ENCODE results near the gene PLCB2. TPM values are rescaled to one million over a fixed set of nuclear protein-coding genes. Genes with fewer than 3 reads are reported as not detected.

PLCB2 gene
- total RNA-seq, 4 donors from 2014 or later: 0.88 to 4.2 (median 2.3) TPM

GRCh38 chr15:40330368-40330836 is 22.7 kb upstream of the PLCB2 start:
- H3K4me3 ChIP-seq (ENCODE audit: low read depth, poor library complexity, severe bottlenecking): no peak overlapping the region
- WGBS, 2 donors: 59 to 73% methylated on average over 5 of the region's 5 CpGs
- intact Hi-C loops (cut with DNase I; ENCODE audit: low total_unique reads): no loop called here
- no peak for DNase-seq (ENCODE audit: low spot score in 2 of 2)
- TF ChIP-seq POLR2A (IDR thresholded peaks at IDR 0.05) (no peak), CTCF (IDR thresholded peaks at IDR 0.05) (no peak)

- no peak overlapping the region for H3K4me3 ChIP-seq (ENCODE audit: low read depth, poor library complexity, severe bottlenecking)
- no peak for TF ChIP-seq CTCF (IDR thresholded peaks at IDR 0.05)
- TF ChIP-seq POLR2A (IDR thresholded peaks at IDR 0.05): no peak
- intact Hi-C loops (cut with DNase I; ENCODE audit: low total_unique reads): no loop called here
- no peak for DNase-seq (ENCODE audit: low spot score in 2 of 2)
- WGBS, 2 donors: 86 to 92% methylated on average over 7 of the region's 7 CpGs
Observed at GRCh38 chr15:40329804-40330203, 22.1 kb upstream of the PLCB2 start.

GRCh38 chr15:40328751-40329150 is 21.0 kb upstream of the PLCB2 start:
- no peak overlapping the region for H3K4me3 ChIP-seq (ENCODE audit: low read depth, poor library complexity, severe bottlenecking)
- 79 to 89% methylated on average over 5 of the region's 5 CpGs for WGBS, 2 donors
- intact Hi-C loops (cut with DNase I; ENCODE audit: low total_unique reads): no loop called here
- no peak for TF ChIP-seq CTCF (IDR thresholded peaks at IDR 0.05)
- no peak for TF ChIP-seq POLR2A (IDR thresholded peaks at IDR 0.05)
- no peak for DNase-seq (ENCODE audit: low spot score in 2 of 2)

GRCh38 chr15:40328176-40328575 is 20.4 kb upstream of the PLCB2 start:
- TF ChIP-seq CTCF (IDR thresholded peaks at IDR 0.05) (no peak), POLR2A (IDR thresholded peaks at IDR 0.05) (no peak)
- intact Hi-C loops (cut with DNase I; ENCODE audit: low total_unique reads): no loop called here
- no peak for DNase-seq (ENCODE audit: low spot score in 2 of 2)
- no peak overlapping the region for H3K4me3 ChIP-seq (ENCODE audit: low read depth, poor library complexity, severe bottlenecking)
- WGBS, 2 donors: 61 to 69% methylated on average over 3 of the region's 3 CpGs

- TF ChIP-seq POLR2A (IDR thresholded peaks at IDR 0.05) (no peak), CTCF (IDR thresholded peaks at IDR 0.05) (no peak)
- intact Hi-C loops (cut with DNase I; ENCODE audit: low total_unique reads): no loop called here
- no peak for DNase-seq (ENCODE audit: low spot score in 2 of 2)
- H3K4me3 ChIP-seq (ENCODE audit: low read depth, poor library complexity, severe bottlenecking): no peak overlapping the region
- 81 to 87% methylated on average over 6 of the region's 6 CpGs for WGBS, 2 donors
Observed at GRCh38 chr15:40327457-40327856, 19.7 kb upstream of the PLCB2 start.

- intact Hi-C loops (cut with DNase I; ENCODE audit: low total_unique reads): no loop called here
- TF ChIP-seq POLR2A (IDR thresholded peaks at IDR 0.05) (no peak), CTCF (IDR thresholded peaks at IDR 0.05) (no peak)
- 89 to 97% methylated on average over 2 of the region's 2 CpGs for WGBS, 2 donors
- no peak for DNase-seq (ENCODE audit: low spot score in 2 of 2)
- H3K4me3 ChIP-seq (ENCODE audit: low read depth, poor library complexity, severe bottlenecking): no peak overlapping the region
Observed at GRCh38 chr15:40325700-40326099, 18.0 kb upstream of the PLCB2 start.

Measured in lower leg skin (tissue), 4 donors.